ENCODE measurements around the gene LRP5.

DNA sequence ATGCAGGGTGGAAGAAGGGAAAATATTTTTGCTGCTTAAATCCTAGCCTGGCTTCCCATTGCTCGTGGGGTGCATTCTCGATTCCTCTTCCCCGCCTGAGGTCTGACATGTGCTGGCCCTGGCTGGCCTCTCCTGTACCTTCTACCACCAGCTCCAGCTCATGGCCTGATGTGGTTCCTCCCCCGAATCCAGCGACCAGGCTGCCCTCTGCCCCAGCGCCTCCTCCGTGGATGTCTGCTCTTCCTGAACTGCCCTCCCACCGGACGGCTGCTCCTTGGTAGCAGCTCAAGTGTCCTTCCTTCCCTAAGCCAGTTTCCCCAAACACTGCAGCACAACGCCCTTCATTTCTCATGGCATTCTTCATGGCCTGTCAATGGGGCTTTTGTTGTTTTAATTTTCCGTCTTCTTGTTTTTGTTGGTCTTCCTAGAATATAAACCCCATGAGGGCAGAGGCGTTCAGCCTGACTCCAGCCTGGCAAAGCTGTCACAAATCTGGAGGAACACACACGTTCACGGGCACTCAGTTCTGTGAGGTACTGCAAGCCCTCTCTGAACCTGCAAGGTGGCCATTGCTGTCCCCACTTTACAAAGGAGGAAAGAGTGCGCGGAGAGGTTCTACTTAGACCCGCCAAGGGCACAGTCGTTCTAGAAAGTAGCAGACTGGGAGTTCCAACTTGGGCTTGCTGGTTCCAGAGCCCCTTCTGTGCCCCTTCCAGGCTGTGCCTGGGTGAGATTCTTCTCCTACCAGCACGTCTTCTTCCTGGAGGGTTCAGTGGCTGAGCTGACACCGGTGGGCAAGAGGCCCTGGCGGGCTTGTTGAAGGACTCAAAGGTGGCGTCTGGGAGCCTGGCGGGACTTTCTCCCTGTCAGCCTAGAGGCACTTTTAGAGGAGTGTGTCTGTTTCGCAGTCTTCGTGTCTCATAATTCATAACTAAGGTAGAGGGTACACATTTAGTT, 953 bp upstream of the LRP5 start:
- no peak for TF ChIP-seq LCOR (CRISPR knock-in tag; IDR thresholded peaks at IDR 0.05)
- TF ChIP-seq, protein P1, sequence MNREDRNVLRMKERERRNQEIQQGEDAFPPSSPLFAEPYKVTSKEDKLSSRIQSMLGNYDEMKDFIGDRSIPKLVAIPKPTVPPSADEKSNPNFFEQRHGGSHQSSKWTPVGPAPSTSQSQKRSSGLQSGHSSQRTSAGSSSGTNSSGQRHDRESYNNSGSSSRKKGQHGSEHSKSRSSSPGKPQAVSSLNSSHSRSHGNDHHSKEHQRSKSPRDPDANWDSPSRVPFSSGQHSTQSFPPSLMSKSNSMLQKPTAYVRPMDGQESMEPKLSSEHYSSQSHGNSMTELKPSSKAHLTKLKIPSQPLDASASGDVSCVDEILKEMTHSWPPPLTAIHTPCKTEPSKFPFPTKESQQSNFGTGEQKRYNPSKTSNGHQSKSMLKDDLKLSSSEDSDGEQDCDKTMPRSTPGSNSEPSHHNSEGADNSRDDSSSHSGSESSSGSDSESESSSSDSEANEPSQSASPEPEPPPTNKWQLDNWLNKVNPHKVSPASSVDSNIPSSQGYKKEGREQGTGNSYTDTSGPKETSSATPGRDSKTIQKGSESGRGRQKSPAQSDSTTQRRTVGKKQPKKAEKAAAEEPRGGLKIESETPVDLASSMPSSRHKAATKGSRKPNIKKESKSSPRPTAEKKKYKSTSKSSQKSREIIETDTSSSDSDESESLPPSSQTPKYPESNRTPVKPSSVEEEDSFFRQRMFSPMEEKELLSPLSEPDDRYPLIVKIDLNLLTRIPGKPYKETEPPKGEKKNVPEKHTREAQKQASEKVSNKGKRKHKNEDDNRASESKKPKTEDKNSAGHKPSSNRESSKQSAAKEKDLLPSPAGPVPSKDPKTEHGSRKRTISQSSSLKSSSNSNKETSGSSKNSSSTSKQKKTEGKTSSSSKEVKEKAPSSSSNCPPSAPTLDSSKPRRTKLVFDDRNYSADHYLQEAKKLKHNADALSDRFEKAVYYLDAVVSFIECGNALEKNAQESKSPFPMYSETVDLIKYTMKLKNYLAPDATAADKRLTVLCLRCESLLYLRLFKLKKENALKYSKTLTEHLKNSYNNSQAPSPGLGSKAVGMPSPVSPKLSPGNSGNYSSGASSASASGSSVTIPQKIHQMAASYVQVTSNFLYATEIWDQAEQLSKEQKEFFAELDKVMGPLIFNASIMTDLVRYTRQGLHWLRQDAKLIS (CRISPR knock-in tag; IDR thresholded peaks at IDR 0.05), result no peak
- TF ChIP-seq ZNF707 (CRISPR knock-in tag; conservative IDR thresholded peaks at IDR 0.05), result no peak
- no peak for TF ChIP-seq HDGF (IDR thresholded peaks at IDR 0.05)
- TF ChIP-seq, protein P2, sequence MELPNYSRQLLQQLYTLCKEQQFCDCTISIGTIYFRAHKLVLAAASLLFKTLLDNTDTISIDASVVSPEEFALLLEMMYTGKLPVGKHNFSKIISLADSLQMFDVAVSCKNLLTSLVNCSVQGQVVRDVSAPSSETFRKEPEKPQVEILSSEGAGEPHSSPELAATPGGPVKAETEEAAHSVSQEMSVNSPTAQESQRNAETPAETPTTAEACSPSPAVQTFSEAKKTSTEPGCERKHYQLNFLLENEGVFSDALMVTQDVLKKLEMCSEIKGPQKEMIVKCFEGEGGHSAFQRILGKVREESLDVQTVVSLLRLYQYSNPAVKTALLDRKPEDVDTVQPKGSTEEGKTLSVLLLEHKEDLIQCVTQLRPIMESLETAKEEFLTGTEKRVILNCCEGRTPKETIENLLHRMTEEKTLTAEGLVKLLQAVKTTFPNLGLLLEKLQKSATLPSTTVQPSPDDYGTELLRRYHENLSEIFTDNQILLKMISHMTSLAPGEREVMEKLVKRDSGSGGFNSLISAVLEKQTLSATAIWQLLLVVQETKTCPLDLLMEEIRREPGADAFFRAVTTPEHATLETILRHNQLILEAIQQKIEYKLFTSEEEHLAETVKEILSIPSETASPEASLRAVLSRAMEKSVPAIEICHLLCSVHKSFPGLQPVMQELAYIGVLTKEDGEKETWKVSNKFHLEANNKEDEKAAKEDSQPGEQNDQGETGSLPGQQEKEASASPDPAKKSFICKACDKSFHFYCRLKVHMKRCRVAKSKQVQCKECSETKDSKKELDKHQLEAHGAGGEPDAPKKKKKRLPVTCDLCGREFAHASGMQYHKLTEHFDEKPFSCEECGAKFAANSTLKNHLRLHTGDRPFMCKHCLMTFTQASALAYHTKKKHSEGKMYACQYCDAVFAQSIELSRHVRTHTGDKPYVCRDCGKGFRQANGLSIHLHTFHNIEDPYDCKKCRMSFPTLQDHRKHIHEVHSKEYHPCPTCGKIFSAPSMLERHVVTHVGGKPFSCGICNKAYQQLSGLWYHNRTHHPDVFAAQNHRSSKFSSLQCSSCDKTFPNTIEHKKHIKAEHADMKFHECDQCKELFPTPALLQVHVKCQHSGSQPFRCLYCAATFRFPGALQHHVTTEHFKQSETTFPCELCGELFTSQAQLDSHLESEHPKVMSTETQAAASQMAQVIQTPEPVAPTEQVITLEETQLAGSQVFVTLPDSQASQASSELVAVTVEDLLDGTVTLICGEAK (IDR thresholded peaks at IDR 0.05), result no peak
- TF ChIP-seq, protein P2 (CRISPR knock-in tag; IDR thresholded peaks at IDR 0.05), result no peak
- no peak for TF ChIP-seq SIX5 (IDR thresholded peaks at IDR 0.05; ENCODE audit: borderline replicate concordance in 1 of 2, insufficient read depth in 1 of 2, low read depth in 1 of 2, low read length in 2 of 2)
- TF ChIP-seq, protein P3, sequence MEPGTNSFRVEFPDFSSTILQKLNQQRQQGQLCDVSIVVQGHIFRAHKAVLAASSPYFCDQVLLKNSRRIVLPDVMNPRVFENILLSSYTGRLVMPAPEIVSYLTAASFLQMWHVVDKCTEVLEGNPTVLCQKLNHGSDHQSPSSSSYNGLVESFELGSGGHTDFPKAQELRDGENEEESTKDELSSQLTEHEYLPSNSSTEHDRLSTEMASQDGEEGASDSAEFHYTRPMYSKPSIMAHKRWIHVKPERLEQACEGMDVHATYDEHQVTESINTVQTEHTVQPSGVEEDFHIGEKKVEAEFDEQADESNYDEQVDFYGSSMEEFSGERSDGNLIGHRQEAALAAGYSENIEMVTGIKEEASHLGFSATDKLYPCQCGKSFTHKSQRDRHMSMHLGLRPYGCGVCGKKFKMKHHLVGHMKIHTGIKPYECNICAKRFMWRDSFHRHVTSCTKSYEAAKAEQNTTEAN (CRISPR knock-in tag; IDR thresholded peaks at IDR 0.05), result no peak
- no peak for TF ChIP-seq KDM5B (IDR thresholded peaks at IDR 0.05; ENCODE audit: insufficient replicate concordance, low read depth, low read length)
- TF ChIP-seq EP300 (IDR thresholded peaks at IDR 0.05; ENCODE audit: low read length), result no peak

Measured in K562 (cell line).